Loucy (cell line): ENCODE measurements around the gene SEC14L3.

ENCODE experiments used
- EZH2phosphoT487 ChIP-seq: fragments of 200-600 bp; IDR thresholded peaks from 2 replicates; pipeline ENCODE4 v1.6.1; 2018; ENCODE audit warnings: antibody characterized with exemption, mild to moderate bottlenecking, moderate library complexity, borderline replicate concordance
- TF ChIP-seq, protein P1 (sequence below): fragments of 200-600 bp; sonication (generic); conservative IDR thresholded peaks from 2 replicates; pipeline ENCODE4 v1.5.1; 2014; ENCODE audit warnings: mild to moderate bottlenecking, antibody characterized with exemption, low read length

DNA sequence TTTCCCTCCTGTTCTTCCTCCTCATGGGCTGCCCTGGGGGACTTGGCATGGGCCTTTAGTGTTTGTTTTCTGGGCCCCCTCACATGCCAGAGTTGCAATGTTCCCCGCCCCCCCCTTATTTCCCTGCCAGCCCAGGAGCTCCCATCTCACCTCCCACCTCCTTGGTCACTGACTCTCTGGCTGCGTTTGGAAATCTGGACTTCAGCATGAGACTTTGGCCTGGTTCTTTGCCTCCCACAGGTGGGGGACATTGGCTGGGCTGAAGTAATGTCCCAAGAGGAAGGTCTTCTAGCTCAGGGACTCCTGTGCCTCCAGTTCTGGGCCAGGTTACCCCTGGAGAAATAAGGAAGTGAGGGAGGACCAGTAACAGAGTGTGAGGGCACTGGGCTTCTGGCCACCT is 39.3 kb downstream of the SEC14L3 start:
- TF ChIP-seq, protein P1, sequence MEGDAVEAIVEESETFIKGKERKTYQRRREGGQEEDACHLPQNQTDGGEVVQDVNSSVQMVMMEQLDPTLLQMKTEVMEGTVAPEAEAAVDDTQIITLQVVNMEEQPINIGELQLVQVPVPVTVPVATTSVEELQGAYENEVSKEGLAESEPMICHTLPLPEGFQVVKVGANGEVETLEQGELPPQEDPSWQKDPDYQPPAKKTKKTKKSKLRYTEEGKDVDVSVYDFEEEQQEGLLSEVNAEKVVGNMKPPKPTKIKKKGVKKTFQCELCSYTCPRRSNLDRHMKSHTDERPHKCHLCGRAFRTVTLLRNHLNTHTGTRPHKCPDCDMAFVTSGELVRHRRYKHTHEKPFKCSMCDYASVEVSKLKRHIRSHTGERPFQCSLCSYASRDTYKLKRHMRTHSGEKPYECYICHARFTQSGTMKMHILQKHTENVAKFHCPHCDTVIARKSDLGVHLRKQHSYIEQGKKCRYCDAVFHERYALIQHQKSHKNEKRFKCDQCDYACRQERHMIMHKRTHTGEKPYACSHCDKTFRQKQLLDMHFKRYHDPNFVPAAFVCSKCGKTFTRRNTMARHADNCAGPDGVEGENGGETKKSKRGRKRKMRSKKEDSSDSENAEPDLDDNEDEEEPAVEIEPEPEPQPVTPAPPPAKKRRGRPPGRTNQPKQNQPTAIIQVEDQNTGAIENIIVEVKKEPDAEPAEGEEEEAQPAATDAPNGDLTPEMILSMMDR = no peak
- TF ChIP-seq EZH2phosphoT487 = no peak
